Fibroblast of lung (primary cell): ENCODE results near the gene KLRC2. TPM values are rescaled to one million over a fixed set of nuclear protein-coding genes. Genes with fewer than 3 reads are reported as not detected.
"Not testable (repeated sequence)": the region's sequence is repeated elsewhere in the genome, so short reads cannot be mapped to it uniquely, and the experiment has no call there.

Experiments used
- DNase-seq, 2 donors: peaks; one replicate each; pipeline versions ENCODE4 v3.0.0 to v3.0.0-alpha.2; 2010; ENCODE audit warnings: low read depth in 2 of 2
- H2AFZ ChIP-seq: 2 replicates; pipeline ENCODE4 v1.5.1; 2012; ENCODE audit warnings: low read length, control low read depth, inconsistent platforms
- H3K27ac ChIP-seq: 2 replicates; pipeline ENCODE4 v1.5.1; 2011; ENCODE audit warnings: low read length, control low read depth; ENCODE audit not compliant: insufficient read depth
- H3K27me3 ChIP-seq: 2 replicates; pipeline ENCODE4 v1.5.1; 2011; ENCODE audit warnings: mild to moderate bottlenecking, low read length; ENCODE audit not compliant: control insufficient read depth, insufficient read depth
- H3K36me3 ChIP-seq: 2 replicates; pipeline ENCODE4 v1.5.1; 2011; ENCODE audit warnings: low read length; ENCODE audit not compliant: control insufficient read depth, insufficient read depth
- H3K4me1 ChIP-seq: 2 replicates; pipeline ENCODE4 v1.5.1; 2011; ENCODE audit warnings: low read length; ENCODE audit not compliant: control insufficient read depth, insufficient read depth; ENCODE audit errors: extremely low read depth
- H3K4me2 ChIP-seq: 2 replicates; pipeline ENCODE4 v1.5.1; 2011; ENCODE audit warnings: low read length, control low read depth; ENCODE audit not compliant: insufficient read depth; ENCODE audit errors: extremely low read depth
- H3K4me3 ChIP-seq, 4 experiments: fragments of 200-600 bp in 1 of 4; sonication (generic) in 1 of 4; replicated peaks in 1 of 4; 2 replicates each; pipeline ENCODE4 v1.5.1; 2011 to 2016; ENCODE audit warnings: low read length in 4 of 4, low read depth in 3 of 4, mild to moderate bottlenecking in 3 of 4, control low read depth in 2 of 4, inconsistent platforms in 1 of 4, mixed read lengths in 1 of 4; ENCODE audit not compliant: insufficient read depth in 1 of 4; ENCODE audit errors: control extremely low read depth in 1 of 4
- H3K79me2 ChIP-seq: 2 replicates; pipeline ENCODE4 v1.5.1; 2012; ENCODE audit warnings: mild to moderate bottlenecking, low read length, inconsistent platforms; ENCODE audit not compliant: control insufficient read depth, insufficient read depth
- H3K9ac ChIP-seq: 2 replicates; pipeline ENCODE4 v1.5.1; 2011; ENCODE audit warnings: mild to moderate bottlenecking, low read length, control low read depth; ENCODE audit not compliant: insufficient read depth
- H3K9me3 ChIP-seq: 2 replicates; pipeline ENCODE4 v1.5.1; 2012; ENCODE audit warnings: low read depth, low read length; ENCODE audit not compliant: control insufficient read depth, insufficient read depth
- H4K20me1 ChIP-seq: 2 replicates; pipeline ENCODE4 v1.5.1; 2011; ENCODE audit warnings: low read length; ENCODE audit not compliant: control insufficient read depth, insufficient read depth; ENCODE audit errors: extremely low read depth
- EZH2 ChIP-seq: IDR thresholded peaks from 2 replicates; pipeline ENCODE4 v1.5.1; 2012; ENCODE audit warnings: low read length, control low read depth, mild to moderate bottlenecking; ENCODE audit errors: missing control alignments
- polyA plus RNA-seq, 2 donors: library from polyadenylated mRNA; depleted of rRNA in 1 of 2; stranded (reverse) in 1 of 2; unstranded in 1 of 2; fragments of >200 nt; gene quantifications; 2 replicates each; pipeline ENCODE4 v1.2.1, GENCODE V29; 2011 to 2012; ENCODE audit warnings: missing spikeins in 1 of 2
- total RNA-seq: library from RNA; depleted of rRNA; stranded (reverse); fragments of >200 nt; gene quantifications from 2 replicates; pipeline ENCODE4 v1.2.1, GENCODE V29; 2014
- TF ChIP-seq, protein P1 (sequence below), 2 donors: IDR thresholded peaks in 1 of 2; conservative IDR thresholded peaks in 1 of 2; 1 replicate in 1 of 2; 2 replicates in 1 of 2; pipeline ENCODE4 v1.5.1; 2011 to 2012; ENCODE audit warnings: low read length in 2 of 2, control low read depth in 1 of 2, inconsistent platforms in 1 of 2, low read depth in 1 of 2, mild to moderate bottlenecking in 1 of 2

KLRC2 gene
- total and polyA plus RNA-seq, 2 donors (not counting 1 experiment from before 2014, with no cell fraction given) = not detected

DNA sequence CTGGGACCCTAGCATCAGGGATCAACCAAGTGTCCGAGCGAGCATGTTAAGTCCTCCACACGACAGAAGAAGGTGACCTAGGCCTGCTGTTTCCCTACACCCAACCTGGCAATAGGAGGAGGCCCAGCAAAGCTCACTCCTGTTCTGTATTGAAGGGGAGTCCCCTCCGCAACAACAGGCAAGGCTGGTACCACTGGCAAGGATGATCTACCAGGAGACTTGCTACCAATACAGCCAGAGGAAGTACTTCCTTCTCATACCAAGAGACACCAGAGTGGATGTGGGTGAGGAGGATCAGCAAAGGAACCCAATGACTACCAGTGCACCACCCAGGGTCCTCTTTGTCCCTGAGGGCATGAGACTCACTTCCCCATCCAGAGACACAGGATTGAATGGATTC is 12.4 kb upstream of the KLRC2 start:
- Histone ChIP-seq H3K27ac (no peak overlapping the region), H4K20me1 (no peaks in the 10 kb centered on the region), H3K4me2 (no peak overlapping the region), H3K36me3 (no peaks in the 10 kb centered on the region), H3K4me3 (no peak overlapping the region), H3K9me3 (no peaks in the 10 kb centered on the region), H3K79me2 (no peaks in the 10 kb centered on the region), H3K9ac (no peak overlapping the region), H3K4me1 (no peaks in the 10 kb centered on the region), H3K27me3 (no peaks in the 10 kb centered on the region), H2AFZ (no peak overlapping the region)
- DNase-seq = no peak
- TF ChIP-seq, protein P1, sequence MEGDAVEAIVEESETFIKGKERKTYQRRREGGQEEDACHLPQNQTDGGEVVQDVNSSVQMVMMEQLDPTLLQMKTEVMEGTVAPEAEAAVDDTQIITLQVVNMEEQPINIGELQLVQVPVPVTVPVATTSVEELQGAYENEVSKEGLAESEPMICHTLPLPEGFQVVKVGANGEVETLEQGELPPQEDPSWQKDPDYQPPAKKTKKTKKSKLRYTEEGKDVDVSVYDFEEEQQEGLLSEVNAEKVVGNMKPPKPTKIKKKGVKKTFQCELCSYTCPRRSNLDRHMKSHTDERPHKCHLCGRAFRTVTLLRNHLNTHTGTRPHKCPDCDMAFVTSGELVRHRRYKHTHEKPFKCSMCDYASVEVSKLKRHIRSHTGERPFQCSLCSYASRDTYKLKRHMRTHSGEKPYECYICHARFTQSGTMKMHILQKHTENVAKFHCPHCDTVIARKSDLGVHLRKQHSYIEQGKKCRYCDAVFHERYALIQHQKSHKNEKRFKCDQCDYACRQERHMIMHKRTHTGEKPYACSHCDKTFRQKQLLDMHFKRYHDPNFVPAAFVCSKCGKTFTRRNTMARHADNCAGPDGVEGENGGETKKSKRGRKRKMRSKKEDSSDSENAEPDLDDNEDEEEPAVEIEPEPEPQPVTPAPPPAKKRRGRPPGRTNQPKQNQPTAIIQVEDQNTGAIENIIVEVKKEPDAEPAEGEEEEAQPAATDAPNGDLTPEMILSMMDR (conservative IDR thresholded peaks at IDR 0.05 in 1 of 2, IDR thresholded peaks at IDR 0.05 in 1 of 2; ENCODE audit: low read depth in 1 of 2, low read length in 2 of 2) = no peak
- no peak for TF ChIP-seq EZH2

DNA sequence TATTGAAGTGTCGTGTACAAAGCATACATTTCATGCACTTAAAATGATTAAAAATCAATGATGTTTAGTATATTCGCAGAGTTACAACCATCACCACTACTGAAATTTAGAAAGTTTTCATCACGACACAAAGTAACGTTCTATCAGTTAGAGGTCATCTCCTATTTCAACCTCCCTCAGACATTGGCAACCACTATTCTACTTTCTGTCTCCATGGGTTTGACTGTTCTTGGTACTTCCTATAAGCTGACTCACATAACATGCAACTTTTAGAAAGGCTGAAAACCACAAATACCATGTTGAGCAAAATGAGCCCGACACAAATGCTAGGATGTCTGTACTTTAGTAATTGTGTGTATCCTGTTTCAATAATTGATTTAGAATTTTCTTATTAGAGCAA is 10.2 kb upstream of the KLRC2 start:
- not testable (repeated sequence) for H3K79me2 ChIP-seq, H4K20me1 ChIP-seq, H3K9ac ChIP-seq, H3K4me1 ChIP-seq, H3K36me3 ChIP-seq, H3K9me3 ChIP-seq, H3K27me3 ChIP-seq, H2AFZ ChIP-seq, H3K4me2 ChIP-seq, H3K27ac ChIP-seq, H3K4me3 ChIP-seq
- peak in 1 of 2 donors; percentile 15 for DNase-seq

DNA sequence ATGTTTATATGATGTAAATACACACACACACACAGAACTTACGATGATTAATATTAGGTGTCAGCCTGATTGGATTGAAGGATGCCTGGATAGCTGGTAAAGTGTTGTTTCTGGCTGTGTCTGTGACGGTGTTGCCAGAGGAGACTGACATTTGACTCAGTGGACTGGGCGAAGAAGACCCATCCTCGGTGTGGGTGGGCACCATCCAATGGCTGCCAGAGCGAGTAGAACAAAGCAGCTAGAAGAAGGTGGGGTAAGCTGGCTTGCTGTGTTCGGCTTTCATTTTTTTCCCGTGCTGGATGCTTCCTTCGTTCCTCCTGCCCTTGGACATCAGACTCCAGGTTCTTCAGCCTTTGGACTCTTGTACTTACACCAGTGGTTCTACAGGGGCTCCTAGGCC is 5.3 kb upstream of the KLRC2 start:
- not testable (repeated sequence) for H3K27me3 ChIP-seq, DNase-seq, H3K36me3 ChIP-seq, H3K4me3 ChIP-seq, H3K4me2 ChIP-seq, H3K27ac ChIP-seq, H3K4me1 ChIP-seq, H3K9me3 ChIP-seq, H2AFZ ChIP-seq, H3K9ac ChIP-seq, H4K20me1 ChIP-seq, H3K79me2 ChIP-seq

DNA sequence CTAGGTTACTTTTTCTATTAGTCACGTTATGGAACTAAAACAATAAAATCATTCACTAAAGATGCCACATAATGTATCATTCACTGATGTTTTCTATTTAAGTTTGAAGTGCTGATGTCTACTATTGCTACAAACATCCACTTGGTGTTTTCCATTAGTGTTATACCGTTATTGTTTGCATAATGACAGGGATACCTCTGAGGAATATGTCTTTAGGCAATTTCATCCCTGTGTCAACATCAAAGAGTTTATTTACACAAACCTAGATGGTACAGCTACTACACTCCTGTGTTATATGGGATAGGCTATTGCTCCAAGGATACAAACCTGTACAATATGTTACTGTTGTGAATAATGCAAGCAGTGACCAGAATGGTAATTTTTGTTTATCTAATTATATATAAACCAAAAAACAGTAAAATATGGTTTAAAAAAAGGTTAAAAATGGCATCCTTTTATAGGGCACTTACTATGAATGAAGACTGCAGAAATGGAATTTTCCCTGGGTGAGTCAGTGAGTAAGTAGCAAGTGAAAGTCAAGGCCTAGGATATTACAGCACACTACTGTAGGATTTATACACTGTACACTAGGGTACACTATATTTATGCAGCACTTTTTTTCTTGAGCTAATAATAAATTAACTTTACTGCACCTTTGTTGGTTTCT is 3.9 kb upstream of the KLRC2 start:
- DNase-seq, H3K4me3 ChIP-seq, H3K4me1 ChIP-seq, H3K9ac ChIP-seq, H4K20me1 ChIP-seq, H3K36me3 ChIP-seq, H3K79me2 ChIP-seq, H3K27me3 ChIP-seq, H2AFZ ChIP-seq, H3K4me2 ChIP-seq, H3K27ac ChIP-seq, H3K9me3 ChIP-seq: not testable (repeated sequence)

DNA sequence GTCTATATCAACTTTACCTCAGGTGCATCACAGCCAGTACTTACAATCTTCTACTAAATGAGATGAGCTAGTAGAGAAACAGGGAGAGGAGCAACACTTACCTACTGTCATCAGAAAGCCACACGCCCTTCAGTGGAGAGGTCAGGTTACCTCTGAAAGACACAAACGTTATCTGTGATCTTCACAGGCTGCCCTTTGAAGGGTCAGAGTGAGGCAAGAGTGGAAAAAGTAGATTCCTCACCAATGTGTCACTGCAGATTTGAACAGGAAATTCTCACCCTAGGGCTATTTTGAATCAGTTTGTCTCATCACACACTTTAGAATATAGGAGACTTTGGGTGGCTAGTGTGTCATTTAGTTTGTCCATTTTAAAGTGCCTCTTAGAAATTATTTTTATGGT is 1.8 kb upstream of the KLRC2 start:
- not testable (repeated sequence) for H2AFZ ChIP-seq, H3K4me1 ChIP-seq, H4K20me1 ChIP-seq, H3K36me3 ChIP-seq, H3K9ac ChIP-seq, H3K4me3 ChIP-seq, H3K27me3 ChIP-seq, H3K79me2 ChIP-seq, H3K4me2 ChIP-seq, H3K27ac ChIP-seq, DNase-seq, H3K9me3 ChIP-seq

DNA sequence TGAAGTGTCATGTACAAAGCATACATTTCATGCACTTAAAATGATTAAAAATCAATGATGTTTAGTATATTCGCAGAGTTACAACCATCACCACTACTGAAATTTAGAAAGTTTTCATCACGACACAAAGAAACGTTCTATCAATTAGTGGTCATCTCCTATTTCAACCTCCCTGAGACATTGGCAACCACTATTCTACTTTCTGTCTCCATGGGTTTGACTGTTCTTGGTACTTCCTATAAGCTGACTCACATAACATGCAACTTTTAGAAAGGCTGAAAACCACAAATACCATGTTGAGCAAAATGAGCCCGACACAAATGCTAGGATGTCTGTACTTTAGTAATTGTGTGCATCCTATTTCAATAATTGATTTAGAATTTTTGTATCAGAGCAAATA is 5.2 kb downstream of the KLRC2 start:
- not testable (repeated sequence) for H3K9me3 ChIP-seq, DNase-seq, H3K27ac ChIP-seq, H3K36me3 ChIP-seq, H3K4me3 ChIP-seq, H3K9ac ChIP-seq, H2AFZ ChIP-seq, H3K27me3 ChIP-seq, H3K4me2 ChIP-seq, H3K4me1 ChIP-seq, H3K79me2 ChIP-seq, H4K20me1 ChIP-seq
